NCI-H146 (cell line): ENCODE data around the gene HS6ST1.
"Not testable (repeated sequence)": the region's sequence is repeated elsewhere in the genome, so short reads cannot be mapped to it uniquely, and the experiment has no call there.

Experiments
- DNase-seq: peaks from one replicate; lab custom pipeline; 2025; lab: John Stamatoyannopoulos, UW

Gene HS6ST1

DNA sequence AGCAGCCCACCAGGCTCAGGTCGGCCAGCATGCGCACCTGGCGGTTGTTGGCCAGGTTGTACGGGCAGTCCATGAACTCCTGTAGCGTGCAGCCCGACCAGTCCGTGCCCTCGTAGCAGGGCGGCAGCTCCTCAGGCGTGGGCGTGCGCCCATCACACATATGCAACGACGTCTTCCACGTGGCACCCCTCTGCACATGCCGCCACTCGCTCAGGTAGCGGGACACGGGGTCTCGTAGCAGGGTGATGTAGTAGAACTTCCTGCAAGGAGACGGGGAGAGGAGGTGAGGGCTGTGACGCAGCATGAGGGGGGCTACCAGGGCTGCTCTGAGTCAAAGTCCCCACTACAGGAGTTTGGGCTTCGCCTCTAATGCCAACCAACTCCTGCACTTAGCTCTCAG lies 50.1 kb downstream of the HS6ST1 start:
- not testable (repeated sequence) for DNase-seq

DNA sequence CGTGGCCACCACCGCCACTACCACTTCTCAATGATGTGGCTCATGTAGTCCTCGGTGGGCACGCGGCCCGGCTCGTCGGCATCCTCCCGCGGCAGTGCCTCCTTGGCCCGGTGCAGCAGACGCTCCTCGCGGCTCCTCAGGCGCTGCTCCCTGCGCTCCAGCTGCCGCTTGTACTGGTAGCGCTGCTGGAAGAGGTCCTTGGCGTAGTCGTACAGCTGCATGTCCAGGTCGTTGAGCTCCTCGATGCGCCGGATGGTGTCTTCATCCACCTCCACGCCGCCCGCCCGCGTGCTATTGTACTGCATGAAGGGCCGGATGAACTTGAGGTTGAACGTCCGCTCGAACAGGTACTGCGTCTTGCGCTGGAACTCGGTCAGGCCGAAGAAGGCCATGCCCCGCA lies 50.5 kb downstream of the HS6ST1 start:
- not testable (repeated sequence) for DNase-seq

DNA sequence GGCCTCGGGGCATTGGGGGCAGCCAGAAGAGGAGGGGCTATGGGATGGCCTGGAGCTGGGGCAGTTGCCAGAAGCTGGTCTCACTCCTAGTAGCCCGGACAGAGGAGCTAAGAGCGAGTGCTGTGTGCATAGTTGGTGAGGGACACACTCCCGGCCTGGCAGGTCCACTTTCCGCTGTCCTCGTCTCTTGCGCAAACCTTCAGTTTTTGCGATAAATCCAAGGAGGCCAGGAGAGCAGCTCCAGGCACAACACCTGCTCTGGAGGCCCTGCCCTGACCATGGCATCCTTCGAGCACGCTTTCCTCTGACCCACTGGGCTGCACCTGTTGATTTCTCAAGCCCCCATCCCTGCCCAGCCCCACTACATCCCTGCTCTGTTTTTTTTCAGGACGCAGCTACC lies 51.0 kb downstream of the HS6ST1 start:
- DNase-seq = not testable (repeated sequence)

DNA sequence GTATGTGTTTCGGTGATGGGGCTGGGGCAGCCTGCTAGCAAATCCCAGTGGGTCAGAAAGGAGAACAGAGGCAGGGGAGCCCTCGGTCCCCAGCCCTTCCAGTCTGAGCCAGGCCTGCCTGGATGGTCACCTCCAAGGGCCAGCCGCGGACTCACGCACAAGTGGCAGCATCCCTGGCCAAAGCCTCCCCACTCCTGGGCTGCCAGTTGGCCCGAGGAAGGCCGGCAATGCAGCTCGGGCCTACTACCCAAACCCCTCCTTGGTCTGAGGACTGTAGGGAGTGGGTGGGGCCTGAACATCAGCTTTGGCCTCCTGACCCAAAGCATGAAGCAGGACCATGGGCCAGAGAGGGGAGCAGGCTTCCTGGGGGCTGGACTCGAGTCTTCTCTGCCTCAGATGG lies 51.5 kb downstream of the HS6ST1 start:
- not testable (repeated sequence) for DNase-seq

DNA sequence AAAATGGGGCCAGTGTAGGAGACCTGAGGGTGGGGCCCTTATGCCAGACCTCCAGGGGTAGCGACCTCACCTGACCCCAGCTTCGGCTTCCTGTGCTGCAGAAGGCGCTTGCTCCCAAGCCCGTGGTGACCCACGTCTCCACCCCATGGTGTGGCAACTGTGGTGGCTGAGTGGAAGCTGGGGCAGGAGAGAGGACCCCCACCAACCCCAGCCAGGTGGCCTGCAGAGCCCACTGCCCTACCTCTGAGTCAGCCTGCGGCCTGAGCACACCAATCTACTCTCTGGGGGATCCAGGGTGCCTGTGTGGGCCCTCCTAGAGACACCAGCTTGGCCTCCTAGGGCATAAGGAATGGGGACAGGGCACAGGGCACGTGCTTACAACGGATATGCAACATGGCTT lies 52.2 kb downstream of the HS6ST1 start:
- not testable (repeated sequence) for DNase-seq

DNA sequence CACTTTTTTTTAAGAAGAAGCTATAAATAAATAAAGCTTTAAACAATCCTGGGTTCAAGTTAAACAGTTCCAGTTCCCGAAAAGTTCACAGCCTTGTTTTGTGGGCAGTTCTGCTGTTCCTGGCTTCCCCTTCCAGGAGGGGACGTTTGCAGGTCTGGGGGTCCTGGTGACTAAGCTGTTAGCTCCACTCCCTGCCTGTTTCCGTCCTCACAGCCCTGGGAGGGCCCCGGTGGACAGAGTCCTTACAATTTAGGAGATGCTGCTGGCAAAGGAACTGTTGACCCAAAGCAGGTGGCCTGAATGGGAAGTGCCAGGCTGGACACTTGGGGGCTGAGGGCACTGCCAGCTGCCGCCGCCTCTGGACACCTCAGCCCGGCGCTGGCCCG lies 53.1 kb downstream of the HS6ST1 start:
- DNase-seq = not testable (repeated sequence)

DNA sequence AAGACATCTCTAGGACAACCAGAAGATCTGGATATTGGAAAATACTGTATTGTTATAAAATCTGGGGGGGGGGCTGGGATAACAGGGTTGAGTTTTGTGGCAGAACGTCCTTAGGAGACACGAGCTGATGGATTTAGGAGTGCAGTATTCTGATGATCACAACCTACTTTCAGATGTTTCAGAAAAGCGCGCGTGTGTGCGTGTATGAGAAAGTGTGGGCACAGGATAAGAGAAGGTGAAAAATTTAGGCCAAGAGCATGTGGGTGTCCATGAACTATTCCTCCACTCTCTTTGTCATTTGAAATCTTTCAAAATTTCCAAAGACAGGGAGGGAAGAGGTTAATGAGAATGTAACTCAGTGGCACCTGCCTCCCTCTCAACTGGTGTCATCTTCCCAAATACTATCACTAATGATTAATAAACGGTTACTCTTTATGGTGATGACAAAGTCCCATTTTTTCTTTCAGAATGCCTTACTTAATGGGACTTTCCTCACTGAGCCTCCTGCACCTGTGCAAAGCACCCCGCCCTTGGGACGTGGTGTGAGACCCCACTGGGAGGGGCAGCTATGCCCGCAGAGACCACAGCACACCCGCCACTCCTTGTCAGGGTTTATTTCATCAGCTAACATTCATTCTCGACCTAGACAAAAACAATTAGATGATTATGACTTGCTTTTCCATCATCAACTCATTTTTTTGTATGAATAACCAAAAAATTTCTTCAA lies 53.6 kb downstream of the HS6ST1 start:
- no peak for DNase-seq

DNA sequence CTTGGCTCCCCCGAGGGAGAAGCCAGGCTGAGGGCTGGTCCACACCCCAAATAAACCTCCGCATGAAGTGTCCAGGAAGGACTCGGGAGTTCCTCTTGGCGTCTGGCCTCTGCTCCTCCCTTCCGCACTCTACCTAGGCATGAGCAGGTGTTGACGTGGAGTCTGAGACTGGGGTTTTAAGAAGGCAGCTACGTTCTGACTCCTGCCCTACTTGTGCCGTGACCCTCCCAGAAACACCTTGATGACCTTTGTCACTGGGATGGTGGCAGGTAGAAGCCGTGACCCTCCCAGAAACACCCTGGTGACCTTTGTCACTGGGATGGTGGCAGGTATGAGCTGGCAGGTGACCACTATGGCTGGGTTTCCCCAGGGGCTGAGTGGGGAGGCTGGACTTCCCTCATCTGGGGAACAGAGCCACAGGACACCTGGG lies 54.8 kb downstream of the HS6ST1 start:
- no peak for DNase-seq

DNA sequence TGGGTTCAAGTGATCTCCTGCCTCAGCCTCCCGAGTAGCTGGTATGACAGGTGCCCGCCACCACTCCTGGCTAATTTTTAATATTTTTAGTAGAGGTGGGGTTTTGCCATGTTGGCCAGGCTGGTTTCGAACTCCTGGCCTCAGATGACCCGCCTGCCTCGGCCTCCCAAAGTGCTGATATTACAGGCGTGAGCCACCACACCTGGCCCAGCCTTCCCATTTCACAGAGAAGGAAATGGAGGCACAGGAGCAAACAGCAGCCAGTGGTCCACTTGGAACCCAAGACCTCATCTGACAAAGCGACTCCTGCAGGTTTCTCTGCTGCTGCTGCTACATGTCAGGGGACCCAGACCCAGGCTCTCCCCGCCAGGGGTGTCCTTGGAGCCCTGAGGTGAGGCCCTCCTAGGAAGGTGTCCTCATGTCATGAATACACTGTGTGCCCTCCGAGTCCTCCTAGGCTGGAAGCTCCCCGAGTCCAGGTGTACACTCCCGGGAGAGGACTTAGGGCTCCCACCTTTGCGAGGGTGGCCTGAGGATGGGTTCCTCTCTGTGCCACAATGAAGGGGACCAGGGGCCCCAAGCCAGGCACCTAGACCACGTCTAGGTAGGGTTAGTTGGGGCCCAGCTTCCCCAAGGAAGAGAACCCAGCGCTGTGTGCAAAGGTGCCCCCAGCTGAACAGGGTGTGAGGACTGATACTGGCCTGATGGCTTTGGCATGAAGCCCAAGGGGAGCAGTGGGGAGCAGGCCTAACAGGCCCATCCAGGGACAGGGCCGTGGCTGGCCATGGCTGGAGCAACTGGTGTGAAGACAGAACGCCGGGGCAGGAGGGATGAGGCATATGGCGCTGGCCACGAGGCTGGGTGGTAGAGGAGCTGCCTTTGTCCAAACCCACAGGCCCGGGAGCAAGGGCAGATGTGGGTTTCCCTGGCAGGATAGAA lies 56.1 kb downstream of the HS6ST1 start:
- DNase-seq = no peak

DNA sequence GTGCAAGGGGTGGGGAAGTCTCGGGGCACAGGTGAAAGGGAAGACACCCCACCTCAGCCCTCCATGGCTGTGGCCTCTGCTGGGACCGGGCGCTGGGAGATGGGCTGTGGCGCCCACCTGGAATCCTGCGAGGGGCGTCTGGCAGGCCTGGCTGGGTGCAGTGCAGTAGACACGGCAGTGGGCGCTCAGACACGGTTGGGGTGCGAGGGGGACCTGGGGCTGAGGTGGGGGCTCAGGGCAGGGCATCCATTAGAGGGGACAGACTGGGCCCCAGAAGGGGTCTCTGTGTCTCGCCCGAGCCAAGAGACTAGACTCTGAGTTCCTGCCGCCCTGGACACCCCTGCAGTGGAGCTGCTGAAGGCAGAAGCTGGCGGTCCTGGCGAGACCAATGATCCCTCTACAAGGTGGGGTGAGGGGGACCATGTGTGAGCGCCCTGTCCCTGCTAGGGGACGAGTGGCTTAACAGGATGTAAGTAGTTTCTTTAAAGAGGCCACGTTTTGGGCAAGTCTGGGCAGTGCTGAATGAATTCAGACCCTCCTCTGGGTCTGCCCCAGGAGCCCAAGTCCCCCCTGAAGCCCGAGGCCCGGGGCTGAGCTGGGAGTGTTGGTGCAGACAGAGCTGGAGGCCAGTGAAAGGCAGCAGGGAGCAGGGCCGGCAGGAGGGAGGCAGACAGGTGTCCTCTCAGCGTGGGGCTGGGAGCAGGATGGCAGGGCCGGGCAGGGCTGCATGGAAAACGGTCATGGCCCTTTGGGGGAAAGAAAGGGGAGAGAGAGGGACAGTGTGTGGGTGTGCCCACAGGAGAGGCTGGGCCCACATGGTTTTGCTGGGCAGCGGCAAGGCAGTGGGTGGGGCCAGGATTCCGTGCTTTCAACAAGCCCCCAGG lies 57.2 kb downstream of the HS6ST1 start:
- peak; percentile 94 for DNase-seq

DNA sequence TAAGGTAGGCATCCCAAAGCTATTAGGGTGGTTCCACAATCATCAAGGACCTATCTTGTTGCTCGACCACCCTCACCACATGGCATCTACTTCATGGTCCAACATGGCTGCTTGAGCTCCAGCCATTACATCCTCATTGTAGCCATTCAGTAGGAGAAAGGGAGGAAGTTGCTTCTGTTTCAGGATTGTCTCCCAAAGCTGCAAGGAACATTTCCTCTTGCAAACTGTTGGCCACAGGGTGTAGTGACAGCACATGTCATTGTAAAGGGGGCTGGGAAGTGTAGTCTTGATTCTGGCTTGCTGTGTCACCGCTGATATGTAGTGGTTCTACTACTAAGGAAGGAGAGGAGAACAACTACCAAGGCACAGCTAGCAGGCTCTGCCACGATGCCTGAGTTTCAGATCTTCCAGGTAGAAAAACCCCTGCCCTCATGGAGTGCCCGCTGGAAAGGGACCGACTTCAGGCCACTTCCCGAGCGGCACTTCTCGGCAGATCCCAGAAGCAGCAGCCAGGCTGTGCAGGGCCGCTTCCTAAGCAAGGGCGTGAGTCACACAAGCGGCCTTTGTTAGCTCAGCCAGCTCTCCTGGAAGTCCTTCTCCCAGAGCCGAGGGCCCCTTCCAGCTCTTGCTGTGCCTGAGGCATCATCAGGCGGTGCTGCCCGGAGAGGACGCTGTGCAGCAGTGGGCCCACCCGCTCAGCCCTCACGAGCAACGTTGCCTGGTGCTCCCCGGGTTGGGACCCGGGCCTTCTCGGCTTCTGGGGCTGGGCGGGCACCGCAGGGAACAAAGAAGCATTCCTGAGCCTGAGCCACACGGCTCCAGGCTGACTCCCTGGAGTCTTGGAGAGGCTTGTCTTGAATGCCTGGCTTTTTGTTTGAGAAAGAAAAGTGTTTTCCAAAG lies 58.2 kb downstream of the HS6ST1 start:
- no peak for DNase-seq

DNA sequence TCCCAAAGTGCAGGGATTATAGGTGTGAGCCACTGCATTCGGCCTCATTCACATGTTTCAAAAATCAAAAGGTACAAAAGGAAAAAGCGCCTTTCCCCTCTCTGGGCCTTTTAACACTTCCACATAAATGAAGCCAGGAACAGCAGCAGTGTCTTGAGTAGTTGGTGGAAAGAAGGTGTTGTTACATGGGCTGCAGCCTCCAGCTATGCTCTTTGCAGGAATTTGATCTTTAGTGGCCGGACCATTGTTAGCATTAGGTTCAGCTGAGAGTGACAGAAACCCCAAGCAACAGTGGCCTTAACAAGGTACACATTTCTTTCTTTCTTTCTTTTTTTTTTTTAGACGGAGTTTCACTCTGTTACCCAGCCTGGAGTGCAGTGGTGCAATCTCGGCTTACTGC lies 59.1 kb downstream of the HS6ST1 start:
- DNase-seq = no peak

DNA sequence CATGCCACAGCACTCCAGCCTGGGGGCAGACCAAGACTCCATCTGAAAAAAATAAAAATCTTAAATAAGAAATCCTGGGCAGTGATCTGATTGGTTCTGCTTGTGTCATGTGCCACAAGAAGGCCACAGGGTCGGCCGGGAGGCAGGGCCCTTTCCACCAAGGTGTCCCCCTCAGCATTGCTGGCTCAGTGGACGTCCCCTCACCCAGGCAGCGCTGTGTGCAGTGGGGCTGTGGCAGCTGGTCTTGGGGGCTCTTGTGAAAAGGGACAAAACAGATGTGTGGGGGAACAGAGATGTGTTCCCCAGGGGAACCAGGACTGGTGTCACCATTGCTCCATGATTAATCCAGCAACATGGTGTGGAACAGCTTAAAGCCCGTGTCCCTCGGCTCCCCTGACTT lies 60.5 kb downstream of the HS6ST1 start:
- DNase-seq = no peak

DNA sequence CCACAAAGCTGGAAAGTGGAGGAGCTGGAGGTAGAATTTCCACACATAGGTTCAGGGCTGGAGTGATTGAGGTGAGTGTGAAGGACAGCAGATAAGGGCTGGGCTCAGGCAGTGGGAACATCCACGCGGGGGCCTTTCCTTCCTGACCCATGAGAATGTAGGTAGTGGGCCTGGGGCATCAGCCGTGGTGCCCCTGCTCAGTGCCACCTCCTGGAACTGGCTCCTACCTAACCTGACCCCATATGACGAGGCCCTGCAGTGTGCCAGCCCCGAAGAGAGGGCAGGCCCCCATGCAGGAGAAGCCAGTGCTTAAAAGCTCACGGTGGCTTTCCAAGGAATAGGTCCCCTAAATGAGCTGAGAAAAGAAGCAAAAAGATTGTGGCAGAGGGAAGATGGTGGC lies 66.2 kb downstream of the HS6ST1 start:
- no peak for DNase-seq

DNA sequence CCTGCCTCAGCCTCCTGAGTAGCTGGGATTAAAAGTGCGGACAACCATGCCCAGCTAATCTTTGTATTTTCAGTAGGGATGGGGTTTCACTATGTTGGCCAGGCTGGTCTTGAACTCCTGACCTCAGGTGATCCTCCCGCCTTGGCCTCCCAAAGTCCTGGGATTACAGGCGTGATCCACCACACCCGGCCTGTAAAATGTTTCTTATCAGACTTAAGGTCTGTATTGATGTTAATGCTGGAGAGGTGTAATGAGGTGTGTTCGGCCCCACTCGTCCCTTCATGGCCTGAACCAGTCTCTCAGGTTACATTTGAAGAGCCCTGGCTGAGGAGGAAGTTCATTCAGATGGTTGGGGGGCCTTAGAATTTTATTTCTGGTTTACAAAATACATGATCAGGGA lies 66.6 kb downstream of the HS6ST1 start:
- not testable (repeated sequence) for DNase-seq

DNA sequence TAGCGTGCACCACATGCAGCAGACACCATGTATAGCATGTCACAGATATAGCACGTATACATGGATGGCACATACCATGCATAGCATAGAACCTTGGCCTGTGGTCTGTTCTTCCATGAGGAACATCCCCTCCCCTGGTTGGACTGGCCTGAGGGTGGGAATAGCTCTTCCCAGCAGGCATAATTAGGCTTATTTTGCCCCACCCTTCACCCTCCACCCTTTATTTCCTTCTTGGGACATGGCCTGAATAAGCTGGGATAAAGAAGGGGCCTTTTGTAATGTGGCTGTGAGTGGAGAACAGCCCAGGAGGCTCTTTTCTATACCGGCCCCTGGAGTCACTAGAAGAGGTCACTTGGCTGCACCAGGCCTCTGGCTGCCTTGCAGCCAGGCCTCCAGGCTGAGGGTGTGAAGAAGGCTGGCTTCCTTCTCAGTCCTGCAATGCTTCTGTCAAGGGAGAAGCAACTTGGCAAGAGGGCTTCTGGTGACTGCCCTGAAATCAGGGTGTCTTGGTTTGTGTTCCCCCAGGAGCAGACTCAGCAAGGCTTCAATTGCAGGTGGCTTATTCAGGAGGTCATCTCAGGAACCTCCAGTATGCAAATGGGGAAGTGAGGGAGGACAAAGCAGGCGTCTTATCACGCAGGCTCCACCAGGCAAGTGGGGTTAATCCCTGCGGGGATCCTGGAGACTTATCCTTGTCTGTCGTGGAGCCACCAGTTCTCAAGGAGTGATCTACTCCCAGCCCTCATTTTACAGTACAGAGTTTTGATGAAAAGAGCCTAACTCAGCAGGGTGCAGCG lies 68.2 kb downstream of the HS6ST1 start:
- no peak for DNase-seq

DNA sequence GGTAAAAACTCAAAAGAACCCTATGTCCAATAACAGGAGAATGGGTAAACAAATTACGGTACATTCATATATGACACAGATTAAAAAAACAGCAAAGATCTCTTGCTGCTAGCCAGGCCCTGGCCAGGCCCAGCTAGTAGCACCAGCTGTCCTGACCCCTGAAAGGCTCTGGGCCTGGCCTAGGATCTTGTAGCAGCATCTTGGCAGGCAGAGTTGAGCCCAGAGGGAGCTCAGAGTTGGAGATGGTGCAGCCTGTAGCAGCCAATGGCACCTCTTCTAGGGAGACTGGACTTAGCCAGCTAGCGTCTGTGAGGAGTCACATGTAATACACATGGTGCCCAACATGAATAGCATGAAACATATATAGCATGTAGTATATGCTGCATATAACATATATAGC lies 69.1 kb downstream of the HS6ST1 start:
- DNase-seq = no peak

DNA sequence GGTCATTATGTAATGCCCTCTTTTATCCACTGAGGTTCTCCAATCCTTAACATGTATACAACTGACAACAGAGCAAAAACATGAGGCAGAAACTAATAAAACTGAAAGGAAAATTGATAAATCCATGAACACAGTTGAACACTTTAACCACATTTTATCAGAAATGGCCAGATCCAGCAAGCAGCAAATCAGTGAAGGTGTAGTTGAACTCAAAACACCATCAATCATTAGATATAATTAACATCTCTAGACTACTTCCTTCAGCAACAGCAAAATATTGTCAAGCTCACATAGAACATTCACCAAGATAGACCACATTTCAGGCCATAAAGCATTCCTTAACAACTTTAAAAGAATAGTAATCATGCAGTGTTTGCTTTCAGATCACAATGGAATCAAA lies 72.9 kb downstream of the HS6ST1 start:
- no peak for DNase-seq

DNA sequence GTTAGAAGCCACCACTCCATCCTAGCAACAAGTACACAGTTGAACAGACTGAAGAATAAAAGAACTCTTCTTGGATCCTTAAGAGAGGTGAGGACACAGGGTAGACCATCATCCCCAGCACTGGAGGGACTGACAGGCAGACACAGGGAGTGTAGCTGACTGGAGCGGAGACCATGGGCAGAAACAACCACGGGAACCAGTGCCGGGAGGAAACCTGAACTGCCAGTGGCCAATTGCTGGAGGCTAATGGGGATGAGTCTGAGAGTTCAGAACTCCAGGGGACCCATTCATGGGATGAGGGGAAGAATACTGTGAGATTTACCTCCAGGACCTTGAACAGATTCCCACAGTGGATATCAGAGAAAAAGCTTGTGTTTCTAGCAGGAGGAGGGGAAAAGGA lies 76.8 kb downstream of the HS6ST1 start:
- DNase-seq = no peak
